ENCODE measurements around the gene ITSN1.

Gene ITSN1

GRCh38 chr21:33761441-33762036 is 119.2 kb downstream of the ITSN1 start:
- TF ChIP-seq, protein P1, sequence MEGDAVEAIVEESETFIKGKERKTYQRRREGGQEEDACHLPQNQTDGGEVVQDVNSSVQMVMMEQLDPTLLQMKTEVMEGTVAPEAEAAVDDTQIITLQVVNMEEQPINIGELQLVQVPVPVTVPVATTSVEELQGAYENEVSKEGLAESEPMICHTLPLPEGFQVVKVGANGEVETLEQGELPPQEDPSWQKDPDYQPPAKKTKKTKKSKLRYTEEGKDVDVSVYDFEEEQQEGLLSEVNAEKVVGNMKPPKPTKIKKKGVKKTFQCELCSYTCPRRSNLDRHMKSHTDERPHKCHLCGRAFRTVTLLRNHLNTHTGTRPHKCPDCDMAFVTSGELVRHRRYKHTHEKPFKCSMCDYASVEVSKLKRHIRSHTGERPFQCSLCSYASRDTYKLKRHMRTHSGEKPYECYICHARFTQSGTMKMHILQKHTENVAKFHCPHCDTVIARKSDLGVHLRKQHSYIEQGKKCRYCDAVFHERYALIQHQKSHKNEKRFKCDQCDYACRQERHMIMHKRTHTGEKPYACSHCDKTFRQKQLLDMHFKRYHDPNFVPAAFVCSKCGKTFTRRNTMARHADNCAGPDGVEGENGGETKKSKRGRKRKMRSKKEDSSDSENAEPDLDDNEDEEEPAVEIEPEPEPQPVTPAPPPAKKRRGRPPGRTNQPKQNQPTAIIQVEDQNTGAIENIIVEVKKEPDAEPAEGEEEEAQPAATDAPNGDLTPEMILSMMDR (IDR thresholded peaks at IDR 0.05; ENCODE audit: control insufficient read depth, extremely low read depth, insufficient read depth) = no peak
- DNase-seq (ENCODE audit: low read depth) = peak; percentile 63

DNA sequence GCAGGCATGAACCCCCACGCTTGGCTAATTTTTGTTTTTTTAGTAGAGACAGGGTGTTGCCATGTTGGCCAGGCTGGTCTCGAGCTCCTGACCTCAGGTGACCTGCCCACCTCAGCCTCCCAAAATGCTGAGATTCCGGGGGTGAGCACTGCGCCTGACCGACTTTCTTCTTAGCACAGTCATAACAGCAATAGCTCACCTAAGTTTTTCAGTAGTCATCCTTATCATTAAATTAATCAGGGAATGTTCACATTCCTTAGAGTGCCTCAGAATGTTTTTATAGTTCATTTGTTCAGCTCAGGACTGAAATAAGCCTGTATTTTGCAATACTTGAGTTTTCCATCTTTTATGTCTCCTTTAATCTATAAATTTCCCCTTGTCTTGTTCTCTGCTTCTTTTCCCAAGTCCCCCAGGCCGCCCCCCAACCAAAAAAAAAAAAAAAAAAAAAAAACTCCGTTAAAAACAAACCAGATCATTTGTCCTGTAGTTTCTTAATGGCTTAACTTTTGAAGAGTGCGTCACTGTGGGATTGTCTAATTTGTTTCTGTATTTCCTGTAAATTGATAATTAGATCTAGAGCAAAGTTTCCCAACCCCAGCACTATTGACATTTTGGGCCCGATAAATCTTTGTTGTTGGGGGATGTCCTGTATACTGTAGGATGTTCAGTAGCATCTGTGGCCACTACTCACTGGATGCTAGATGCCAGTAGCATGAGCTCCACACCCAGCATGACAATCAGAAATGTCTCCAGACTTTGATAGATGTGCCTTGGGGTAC is 120.7 kb downstream of the ITSN1 start:
- TF ChIP-seq, protein P1 (IDR thresholded peaks at IDR 0.05; ENCODE audit: control insufficient read depth, extremely low read depth, insufficient read depth) = no peak
- H3K4me3 ChIP-seq (ENCODE audit: low read depth, low read length) = no peak overlapping the region
- no peak for DNase-seq (ENCODE audit: low read depth)

More at GRCh38 chr21:33761441-33762036, 119.2 kb downstream of the ITSN1 start:
- H3K4me3 ChIP-seq (ENCODE audit: low read depth, low read length) = no peak overlapping the region

GRCh38 chr21:33763582-33763899 is 121.2 kb downstream of the ITSN1 start:
- H3K4me3 ChIP-seq (ENCODE audit: low read depth, low read length) = no peak overlapping the region
- TF ChIP-seq, protein P1 (IDR thresholded peaks at IDR 0.05; ENCODE audit: control insufficient read depth, extremely low read depth, insufficient read depth) = no peak
- no peak for DNase-seq (ENCODE audit: low read depth)

- TF ChIP-seq, protein P1 (IDR thresholded peaks at IDR 0.05; ENCODE audit: control insufficient read depth, extremely low read depth, insufficient read depth) = no peak
- no peak overlapping the region for H3K4me3 ChIP-seq (ENCODE audit: low read depth, low read length)
- no peak for DNase-seq (ENCODE audit: low read depth)
Measured at GRCh38 chr21:33767236-33767635, 124.9 kb downstream of the ITSN1 start.

- TF ChIP-seq, protein P1 (IDR thresholded peaks at IDR 0.05; ENCODE audit: control insufficient read depth, extremely low read depth, insufficient read depth) = no peak
- no peak for DNase-seq (ENCODE audit: low read depth)
- no peak overlapping the region for H3K4me3 ChIP-seq (ENCODE audit: low read depth, low read length)
Measured at GRCh38 chr21:33767960-33768359, 125.7 kb downstream of the ITSN1 start.

GRCh38 chr21:33769057-33769456 is 126.8 kb downstream of the ITSN1 start:
- no peak for DNase-seq (ENCODE audit: low read depth)
- no peak overlapping the region for H3K4me3 ChIP-seq (ENCODE audit: low read depth, low read length)
- TF ChIP-seq, protein P1 (IDR thresholded peaks at IDR 0.05; ENCODE audit: control insufficient read depth, extremely low read depth, insufficient read depth) = no peak

Measured in LNCaP clone FGC (cell line).